ENCODE data around the gene VRK2.
A peak's percentile ranks its signal among the peaks of the same experiment; 100 is the strongest.
"Not testable (repeated sequence)": the region's sequence is repeated elsewhere in the genome, so short reads cannot be mapped to it uniquely, and the experiment has no call there.

Gene VRK2

DNA sequence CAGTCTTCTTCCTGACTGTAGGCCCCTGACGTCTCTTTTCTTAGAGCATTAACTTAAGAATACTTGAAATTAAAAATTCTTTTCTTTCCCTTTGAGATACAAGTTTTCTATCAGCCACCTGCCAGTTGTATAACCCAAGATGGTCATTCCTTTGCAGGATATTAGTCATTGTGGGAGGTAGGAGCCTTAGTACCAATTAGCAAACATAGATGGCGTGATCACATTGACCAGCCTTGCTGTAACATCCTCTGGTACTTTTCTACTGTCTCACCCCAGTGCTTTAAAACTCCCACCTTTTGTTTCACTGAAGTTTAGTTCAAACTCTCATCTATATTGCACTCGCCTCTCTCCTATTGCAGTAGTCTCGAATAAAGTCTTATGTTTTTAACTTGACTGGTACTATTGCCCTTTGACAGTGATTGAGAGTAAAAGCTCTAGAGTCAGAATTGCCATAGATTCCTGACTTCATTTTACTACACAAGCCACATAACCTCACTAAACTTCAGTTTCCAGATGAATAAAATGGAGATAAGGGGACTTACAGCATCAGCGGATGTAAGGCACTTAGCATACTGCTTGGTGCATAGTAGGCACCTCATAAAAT lies 74.1 kb downstream of the VRK2 start:
- H3K9me3 Mint-ChIP-seq: no peaks in the 10 kb centered on the region
- H3K27ac Mint-ChIP-seq: no peak overlapping the region
- H3K4me1 Mint-ChIP-seq: peaks cover 33% of the 10 kb centered on the region
- H3K36me3 Mint-ChIP-seq: peaks cover 24% of the 10 kb centered on the region
- no peak overlapping the region for H3K4me3 Mint-ChIP-seq
- peak; percentile 61 for ATAC-seq
- no peak for DNase-seq (ENCODE audit: low spot score in 2 of 2)

DNA sequence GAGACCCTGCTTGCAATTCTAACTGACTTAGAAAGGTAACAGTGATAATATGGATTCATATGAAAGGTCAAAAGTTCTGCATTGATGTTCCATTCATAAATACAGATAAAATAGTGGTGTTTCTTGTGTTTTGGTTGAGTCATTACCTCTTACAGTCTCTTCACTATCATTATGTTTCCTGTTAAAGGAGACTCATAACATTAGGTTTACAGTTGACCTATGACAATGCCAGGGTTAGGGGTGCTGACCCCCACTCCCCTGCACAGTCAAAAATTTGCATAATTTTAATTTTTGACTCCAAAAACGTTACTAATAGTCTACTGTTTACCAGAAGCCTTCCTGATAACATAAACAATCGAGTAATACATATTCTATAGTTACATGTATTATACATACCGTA lies 75.4 kb downstream of the VRK2 start:
- Mint-ChIP-seq H3K4me1 (peaks cover 24% of the 10 kb centered on the region), H3K9me3 (no peaks in the 10 kb centered on the region), H3K4me3 (no peak overlapping the region), H3K36me3 (peaks cover 24% of the 10 kb centered on the region), H3K27ac (no peak overlapping the region)
- ATAC-seq (peak; percentile 45), DNase-seq (ENCODE audit: low spot score in 2 of 2) (no peak)

DNA sequence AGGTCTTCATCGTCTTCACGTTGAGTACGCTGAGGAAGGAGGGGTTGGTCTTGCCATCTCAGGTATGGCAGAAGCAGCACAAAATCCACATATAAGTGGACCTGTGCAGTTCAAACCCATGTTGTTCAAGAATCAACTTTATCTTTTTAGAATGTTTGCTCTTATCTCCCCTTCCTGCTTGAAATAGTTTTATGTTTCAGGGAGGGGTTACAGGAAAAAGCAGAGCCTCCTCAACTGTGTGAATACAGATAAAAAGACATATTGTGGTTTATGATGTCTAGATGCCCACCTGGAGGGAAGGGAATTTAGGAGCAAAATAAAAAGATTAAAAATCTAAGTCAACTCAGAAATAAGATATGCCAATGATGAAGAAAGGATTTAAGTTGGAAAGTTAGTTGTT lies 75.9 kb downstream of the VRK2 start:
- Mint-ChIP-seq H3K27ac (no peak overlapping the region), H3K4me1 (peaks cover 19% of the 10 kb centered on the region), H3K36me3 (peaks cover 24% of the 10 kb centered on the region), H3K4me3 (no peak overlapping the region), H3K9me3 (no peaks in the 10 kb centered on the region)
- ATAC-seq (no peak), DNase-seq (ENCODE audit: low spot score in 2 of 2) (no peak)

DNA sequence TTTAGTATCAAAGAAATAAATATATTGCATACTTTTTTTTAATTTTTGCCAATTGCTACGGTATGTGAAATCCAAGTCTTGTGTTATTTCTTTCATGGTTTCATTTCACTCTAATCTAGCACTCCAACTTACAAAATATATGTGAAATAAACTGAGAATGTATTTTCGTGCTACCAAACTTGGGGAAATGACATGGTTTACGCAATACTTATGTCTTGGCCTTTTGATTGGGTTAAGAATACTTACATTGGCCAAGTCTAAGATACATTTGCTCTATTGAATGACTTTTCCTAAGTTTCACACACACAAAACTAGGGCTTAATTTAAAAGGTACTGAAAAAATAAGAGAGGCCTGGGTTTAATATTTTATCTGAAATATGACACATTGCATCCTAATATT lies 80.5 kb downstream of the VRK2 start:
- DNase-seq (ENCODE audit: low spot score in 2 of 2) (no peak), ATAC-seq (no peak)
- no peaks in the 10 kb centered on the region for H3K4me1 Mint-ChIP-seq
- H3K36me3 Mint-ChIP-seq: peaks cover 33% of the 10 kb centered on the region
- H3K27ac Mint-ChIP-seq: no peak overlapping the region
- no peaks in the 10 kb centered on the region for H3K9me3 Mint-ChIP-seq
- H3K4me3 Mint-ChIP-seq: no peak overlapping the region

DNA sequence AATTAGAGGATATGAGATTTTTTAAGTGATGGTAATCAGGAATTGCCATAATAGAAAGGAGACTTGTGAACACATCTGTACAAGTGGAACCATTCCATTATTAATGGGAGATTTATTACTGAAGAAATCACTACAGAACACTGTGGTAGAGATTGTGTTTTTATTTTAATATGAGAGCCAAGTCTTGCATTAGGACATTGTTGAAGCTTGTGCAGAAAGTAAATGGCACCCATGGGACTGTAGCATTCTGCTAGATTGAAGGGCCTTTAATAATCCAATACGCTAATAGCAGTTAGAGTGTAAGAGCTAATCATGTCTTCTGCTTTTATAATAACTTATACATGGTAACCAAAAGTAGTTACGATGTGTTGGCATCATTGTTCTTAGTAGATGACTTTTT lies 83.6 kb downstream of the VRK2 start:
- no peak overlapping the region for H3K27ac Mint-ChIP-seq
- ATAC-seq (no peak), DNase-seq (ENCODE audit: low spot score in 2 of 2) (no peak)
- H3K36me3 Mint-ChIP-seq: peaks cover 25% of the 10 kb centered on the region
- no peaks in the 10 kb centered on the region for H3K9me3 Mint-ChIP-seq
- H3K4me1 Mint-ChIP-seq: no peaks in the 10 kb centered on the region
- H3K4me3 Mint-ChIP-seq: no peak overlapping the region

DNA sequence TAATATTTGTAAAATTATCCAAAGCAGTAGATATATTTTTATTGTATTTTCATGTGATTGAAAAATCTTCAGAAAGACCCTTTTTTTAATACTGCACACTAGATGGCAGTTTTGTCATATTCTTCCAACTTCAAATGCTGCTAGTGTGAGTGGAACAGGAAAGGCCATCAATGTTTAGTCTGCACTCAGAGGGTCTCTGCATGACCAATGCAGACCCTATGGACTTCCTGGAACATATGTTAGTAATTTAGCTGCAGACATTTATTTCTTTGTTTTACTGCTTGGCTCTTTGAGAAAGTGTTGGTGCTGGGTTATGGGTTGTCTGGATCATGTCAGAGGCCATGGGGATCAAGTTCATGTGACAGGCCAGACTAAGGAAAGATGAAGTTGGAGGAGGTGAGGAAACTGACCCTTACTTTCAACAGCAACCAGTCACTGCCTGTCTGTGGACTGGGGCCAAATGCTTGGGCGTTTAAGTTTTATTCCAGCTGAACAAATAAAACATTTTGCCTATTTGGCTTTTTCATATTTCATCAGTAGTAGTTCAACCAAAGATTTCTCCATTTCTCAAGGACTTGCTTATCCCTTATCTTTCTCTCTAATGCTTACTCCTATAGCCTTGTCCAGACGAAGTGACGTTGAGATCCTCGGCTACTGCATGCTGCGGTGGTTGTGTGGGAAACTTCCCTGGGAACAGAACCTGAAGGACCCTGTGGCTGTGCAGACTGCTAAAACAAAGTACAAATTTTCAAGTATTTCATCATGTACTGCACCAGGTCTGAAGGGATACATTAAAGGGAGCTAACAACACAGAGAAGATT lies 84.8 kb downstream of the VRK2 start:
- H3K27ac Mint-ChIP-seq: no peak overlapping the region
- H3K4me3 Mint-ChIP-seq: no peak overlapping the region
- no peak for ATAC-seq
- H3K36me3 Mint-ChIP-seq: peaks cover 29% of the 10 kb centered on the region
- H3K4me1 Mint-ChIP-seq: no peaks in the 10 kb centered on the region
- no peaks in the 10 kb centered on the region for H3K9me3 Mint-ChIP-seq
- DNase-seq (ENCODE audit: low spot score in 2 of 2): no peak

DNA sequence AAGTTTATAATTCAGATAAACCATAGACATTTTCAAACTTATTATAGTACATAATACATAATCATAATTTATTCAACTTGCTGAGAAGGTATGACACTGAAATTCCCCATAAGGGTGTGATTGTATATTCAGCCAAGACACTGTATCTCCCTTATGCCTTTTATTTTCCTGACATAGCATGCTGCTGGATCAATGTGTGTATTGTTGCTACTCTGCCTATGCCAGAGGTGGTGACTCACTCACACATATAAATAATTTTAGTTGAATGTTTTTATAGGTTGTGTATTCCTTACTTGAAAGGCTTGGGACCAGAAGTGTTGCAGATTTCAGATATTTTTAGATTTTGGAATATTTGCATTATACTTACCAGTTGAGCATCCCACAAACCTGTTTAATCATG lies 86.8 kb downstream of the VRK2 start:
- DNase-seq (ENCODE audit: low spot score in 2 of 2) (no peak), ATAC-seq (no peak)
- Mint-ChIP-seq H3K27ac (no peak overlapping the region), H3K4me3 (no peak overlapping the region), H3K9me3 (no peaks in the 10 kb centered on the region), H3K4me1 (no peaks in the 10 kb centered on the region), H3K36me3 (peaks cover 30% of the 10 kb centered on the region)

DNA sequence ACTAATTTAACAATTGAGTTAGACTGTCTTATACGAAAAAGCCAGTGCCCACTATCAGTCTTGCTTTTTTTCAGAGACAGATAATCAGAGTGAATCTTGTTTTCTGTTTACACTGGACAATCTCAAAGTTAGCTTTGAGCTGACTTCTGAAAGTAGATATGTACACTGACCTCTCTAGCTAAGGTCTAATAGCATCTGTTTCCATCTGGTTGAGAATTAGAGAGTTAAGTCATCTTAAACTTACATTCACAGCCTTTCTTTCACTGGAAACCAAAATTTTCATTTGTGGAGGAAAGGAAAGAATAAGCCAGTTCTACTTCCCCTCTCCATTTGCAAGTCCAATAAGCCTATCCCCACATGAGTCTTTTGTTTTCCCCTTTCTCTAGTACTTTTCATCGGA lies 89.3 kb downstream of the VRK2 start:
- Mint-ChIP-seq H3K4me1 (no peaks in the 10 kb centered on the region), H3K4me3 (no peak overlapping the region)
- ATAC-seq: no peak

DNA sequence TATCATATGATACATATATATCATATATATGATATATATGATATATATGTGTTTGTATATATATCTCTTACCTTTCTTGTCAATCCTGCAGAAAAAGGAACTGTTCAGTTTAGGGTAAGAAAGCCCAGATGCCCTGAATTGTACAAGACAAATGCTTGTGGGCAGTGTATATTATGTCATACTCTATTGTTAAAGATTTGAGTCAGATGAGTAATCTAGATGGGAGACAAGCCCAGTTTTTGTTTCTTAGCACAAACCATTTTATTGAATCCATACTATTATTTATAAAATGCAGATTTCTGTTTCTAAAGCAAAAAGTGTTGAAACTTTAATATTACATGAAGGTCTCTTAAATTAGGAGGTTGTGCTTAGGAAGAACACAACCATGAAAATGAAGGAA lies 90.6 kb downstream of the VRK2 start:
- ATAC-seq (no peak), DNase-seq (ENCODE audit: low spot score in 2 of 2) (no peak)
- Mint-ChIP-seq H3K9me3 (no peaks in the 10 kb centered on the region), H3K4me1 (no peaks in the 10 kb centered on the region), H3K4me3 (no peak overlapping the region), H3K27ac (no peak overlapping the region), H3K36me3 (peaks cover 27% of the 10 kb centered on the region)

More for the DNA sequence above, 89.3 kb downstream of the VRK2 start:
- peaks cover 38% of the 10 kb centered on the region for H3K36me3 Mint-ChIP-seq
- DNase-seq (ENCODE audit: low spot score in 2 of 2): no peak
- H3K27ac Mint-ChIP-seq: no peak overlapping the region
- H3K9me3 Mint-ChIP-seq: no peaks in the 10 kb centered on the region

DNA sequence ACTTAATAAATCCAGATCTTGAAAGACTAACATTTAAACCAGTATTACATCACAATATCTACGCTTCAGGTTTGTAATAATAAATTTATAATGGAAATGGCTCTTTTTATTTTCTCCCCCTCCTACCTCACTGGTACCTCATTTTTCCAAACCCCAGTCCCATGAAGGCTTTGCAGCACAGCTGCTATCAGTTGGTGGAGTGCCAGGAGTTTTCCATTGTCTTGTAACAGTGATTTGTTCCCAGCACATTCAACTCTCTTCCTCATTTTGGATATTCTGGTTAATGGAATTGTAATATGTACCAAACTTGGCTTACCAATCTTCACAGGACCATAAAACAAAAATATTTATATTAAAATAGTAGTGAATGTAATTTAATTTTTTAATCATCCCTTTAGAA lies 91.2 kb downstream of the VRK2 start:
- DNase-seq (ENCODE audit: low spot score in 2 of 2): no peak
- Mint-ChIP-seq H3K9me3 (no peaks in the 10 kb centered on the region), H3K36me3 (peaks cover 22% of the 10 kb centered on the region), H3K4me1 (no peaks in the 10 kb centered on the region), H3K4me3 (no peak overlapping the region), H3K27ac (no peak overlapping the region)
- ATAC-seq: no peak

DNA sequence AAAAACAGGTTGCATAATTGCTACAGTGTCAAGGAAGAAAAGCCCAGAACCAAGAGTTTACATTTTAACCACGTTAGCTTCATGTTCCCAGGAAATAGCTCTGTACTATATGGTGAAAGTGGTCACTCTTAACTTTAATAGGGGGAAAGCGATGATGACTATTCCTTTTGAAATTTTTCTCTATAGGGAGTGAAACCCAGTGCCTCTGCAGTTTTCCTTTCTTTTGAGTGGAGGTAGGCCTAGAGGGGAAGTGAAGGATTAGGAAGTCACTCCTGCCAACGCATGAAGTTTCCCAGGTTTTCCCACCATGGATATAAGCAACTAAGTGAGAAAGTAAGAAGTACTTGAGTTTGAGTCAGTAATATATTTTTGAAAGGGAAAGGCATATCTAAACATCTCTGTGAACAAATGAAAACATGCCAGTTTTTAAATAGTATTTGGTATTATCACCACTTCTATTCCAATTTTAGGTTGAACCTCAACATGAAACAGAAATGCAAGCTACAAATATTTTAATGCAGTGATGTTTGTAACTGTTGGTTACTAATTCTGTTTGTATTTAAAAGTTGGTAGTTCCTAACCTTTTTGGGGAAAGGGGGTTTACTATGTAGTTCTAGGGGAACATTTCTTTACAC lies 91.9 kb downstream of the VRK2 start:
- H3K4me3 Mint-ChIP-seq: no peak overlapping the region
- H3K4me1 Mint-ChIP-seq: no peaks in the 10 kb centered on the region
- ATAC-seq (no peak), DNase-seq (ENCODE audit: low spot score in 2 of 2) (no peak)
- no peak overlapping the region for H3K27ac Mint-ChIP-seq
- peaks cover 22% of the 10 kb centered on the region for H3K36me3 Mint-ChIP-seq
- no peaks in the 10 kb centered on the region for H3K9me3 Mint-ChIP-seq

DNA sequence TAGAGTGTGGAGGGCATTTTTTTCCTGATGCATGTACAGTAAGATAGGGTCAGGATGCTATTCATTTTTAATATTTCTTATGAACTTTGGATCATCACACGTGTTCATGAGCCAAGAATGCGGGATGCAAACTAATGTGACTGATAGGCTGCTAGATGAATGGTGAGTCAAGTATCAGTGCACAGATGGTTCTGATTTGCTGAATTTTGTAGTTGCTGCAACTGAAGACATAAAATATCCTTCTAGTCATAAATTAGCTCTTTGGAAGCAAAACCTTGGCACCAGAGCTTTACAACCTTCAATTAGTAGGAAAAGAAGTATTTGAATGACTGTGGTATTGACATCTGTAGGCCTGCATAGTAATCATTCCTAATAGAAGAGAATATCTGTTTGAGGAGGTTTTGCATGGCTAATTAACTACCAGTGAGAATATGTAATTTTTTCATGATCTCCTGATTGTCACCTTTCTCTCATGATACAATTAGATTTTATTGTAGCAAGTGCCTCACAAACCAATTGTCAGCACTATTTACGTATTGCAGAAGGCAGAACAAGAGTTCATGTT lies 94.0 kb downstream of the VRK2 start:
- H3K27ac Mint-ChIP-seq: no peak overlapping the region
- no peaks in the 10 kb centered on the region for H3K4me1 Mint-ChIP-seq
- DNase-seq (ENCODE audit: low spot score in 2 of 2) (no peak), ATAC-seq (no peak)
- no peak overlapping the region for H3K4me3 Mint-ChIP-seq
- H3K9me3 Mint-ChIP-seq: no peaks in the 10 kb centered on the region
- H3K36me3 Mint-ChIP-seq: peaks cover 15% of the 10 kb centered on the region

DNA sequence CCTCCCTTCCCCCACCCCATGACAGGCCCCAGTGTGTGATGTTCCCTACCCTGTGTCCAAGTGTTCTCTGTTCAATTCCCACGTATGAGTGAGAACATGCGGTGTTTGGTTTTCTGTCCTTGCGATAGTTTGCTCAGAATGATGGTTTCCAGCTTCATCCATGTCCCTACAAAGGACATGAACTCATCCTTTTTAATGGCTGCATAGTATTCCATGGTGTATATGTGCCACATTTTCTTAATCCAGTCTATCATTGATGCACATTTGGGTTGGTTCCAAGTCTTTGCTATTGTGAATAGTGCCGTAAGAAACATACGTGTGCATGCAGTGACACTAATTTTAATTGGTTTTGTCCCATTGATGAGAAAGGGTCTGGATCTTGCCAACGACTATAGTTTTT lies 99.2 kb downstream of the VRK2 start:
- not testable (repeated sequence) for H3K9me3 Mint-ChIP-seq; H3K27ac Mint-ChIP-seq; H3K4me1 Mint-ChIP-seq; ATAC-seq; H3K4me3 Mint-ChIP-seq; DNase-seq (ENCODE audit: low spot score in 2 of 2)
- peaks cover 12% of the 10 kb centered on the region for H3K36me3 Mint-ChIP-seq

DNA sequence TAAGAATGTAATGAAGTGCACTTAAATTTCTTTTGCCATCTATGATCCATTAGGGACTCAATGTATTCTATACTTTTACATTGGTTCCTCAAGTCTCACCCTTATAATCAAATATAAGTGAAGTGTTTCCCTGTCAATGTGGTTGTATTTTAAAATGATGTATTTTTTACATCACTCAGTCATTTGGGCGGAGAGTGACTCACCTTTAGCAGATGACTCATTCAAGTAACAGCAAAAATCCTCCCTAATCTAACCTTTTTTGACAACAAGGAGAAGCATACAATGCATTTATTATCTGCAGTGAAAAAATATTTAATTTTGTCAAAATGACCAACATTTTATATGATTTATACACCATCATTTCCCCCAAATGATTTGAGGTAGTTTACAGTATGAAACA lies 100.1 kb downstream of the VRK2 start:
- no peak overlapping the region for H3K27ac Mint-ChIP-seq
- ATAC-seq: peak; percentile 70
- H3K36me3 Mint-ChIP-seq: peaks cover 12% of the 10 kb centered on the region
- H3K4me3 Mint-ChIP-seq: no peak overlapping the region
- H3K9me3 Mint-ChIP-seq: no peaks in the 10 kb centered on the region
- H3K4me1 Mint-ChIP-seq: no peaks in the 10 kb centered on the region
- DNase-seq (ENCODE audit: low spot score in 2 of 2): no peak

DNA sequence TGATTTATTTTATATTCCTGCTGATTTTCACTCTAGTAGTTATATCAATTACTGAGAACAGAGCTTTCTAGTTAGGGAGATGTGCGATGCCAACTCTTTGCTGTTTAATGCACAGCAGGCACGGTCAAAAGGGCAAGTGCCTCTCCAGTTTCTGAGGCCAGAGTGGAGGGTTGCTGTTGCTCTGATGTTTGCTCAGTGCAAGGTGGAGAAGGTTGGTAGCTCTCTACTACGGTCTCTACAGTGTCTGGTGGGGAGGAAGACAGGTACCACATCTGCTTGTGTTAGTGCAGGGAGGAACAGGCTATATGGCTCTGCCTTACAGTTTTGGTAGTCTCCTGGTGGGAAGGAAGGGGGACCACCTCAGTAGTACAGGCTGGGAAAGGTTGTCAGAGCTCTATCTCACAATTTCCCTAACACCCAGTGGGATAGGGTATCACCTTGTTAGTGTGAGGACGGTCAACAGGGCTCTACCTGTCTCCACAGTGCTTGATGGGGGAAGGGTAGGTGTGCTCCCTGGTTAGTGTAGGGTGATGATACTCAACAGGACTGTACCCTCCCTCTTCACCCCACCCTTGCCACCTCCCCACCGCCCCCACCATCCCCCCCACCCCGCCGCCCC lies 108.7 kb downstream of the VRK2 start:
- no peak overlapping the region for H3K4me3 Mint-ChIP-seq
- ATAC-seq (no peak), DNase-seq (ENCODE audit: low spot score in 2 of 2) (no peak)
- H3K36me3 Mint-ChIP-seq: peaks cover 41% of the 10 kb centered on the region
- peaks cover 6% of the 10 kb centered on the region for H3K4me1 Mint-ChIP-seq
- H3K27ac Mint-ChIP-seq: no peak overlapping the region
- H3K9me3 Mint-ChIP-seq: peaks cover 3% of the 10 kb centered on the region
